GM10266 (cell line): ENCODE measurements around the gene RAP1GAP.

Experiments
- DNase-seq: peaks from one replicate; pipeline ENCODE4 v3.0.0; 2012; ENCODE audit errors: extremely low spot score
- CTCF ChIP-seq: IDR thresholded peaks from 2 replicates; pipeline ENCODE4 v1.5.1; 2012; ENCODE audit warnings: mild to moderate bottlenecking, low read depth; ENCODE audit not compliant: control insufficient read depth, insufficient read depth; ENCODE audit errors: missing control alignments

RAP1GAP gene

GRCh38 chr1:21618059-21618458, 51.1 kb downstream of the RAP1GAP start:
- no peak for TF ChIP-seq CTCF
- no peak for DNase-seq

GRCh38 chr1:21617126-21617738, 51.9 kb downstream of the RAP1GAP start:
- TF ChIP-seq CTCF: no peak
- no peak for DNase-seq

- no peak for TF ChIP-seq CTCF
- DNase-seq: no peak
Measured at GRCh38 chr1:21616372-21616771, 52.8 kb downstream of the RAP1GAP start.

- TF ChIP-seq CTCF: no peak
- DNase-seq: no peak
Measured at GRCh38 chr1:21614419-21615115, 54.6 kb downstream of the RAP1GAP start.

GRCh38 chr1:21613072-21613867, 55.9 kb downstream of the RAP1GAP start:
- no peak for TF ChIP-seq CTCF
- DNase-seq: no peak

- DNase-seq: no peak
- TF ChIP-seq CTCF: no peak
Measured at GRCh38 chr1:21612057-21612456, 57.1 kb downstream of the RAP1GAP start.

GRCh38 chr1:21610989-21611785, 58.0 kb downstream of the RAP1GAP start:
- no peak for DNase-seq
- TF ChIP-seq CTCF: no peak
